GM12892 (cell line): ENCODE results near the gene ADAMTS15.

Experiments
- POLR2A ChIP-seq: IDR thresholded peaks from 2 replicates; pipeline ENCODE4 v1.6.1; 2011; ENCODE audit warnings: low read depth, low read length, control low read depth
- POLR2AphosphoS5 ChIP-seq: IDR thresholded peaks from 2 replicates; pipeline ENCODE4 v1.6.1; 2011; ENCODE audit warnings: low read depth, low read length, control low read depth

- TF ChIP-seq POLR2AphosphoS5 (no peak), POLR2A (no peak)
Observed at GRCh38 chr11:130413405-130414106, 34.9 kb upstream of the ADAMTS15 start.
